B cell (primary cell): Measurements from ENCODE around the gene SPG7. TPM values are rescaled to one million over a fixed set of nuclear protein-coding genes. Genes with fewer than 3 reads are reported as not detected.

Experiments
- ATAC-seq: fragments of 200-7000 bp; cut with Tn5 transposase; one replicate; pipeline ENCODE4 v1.10.0; 2021; ENCODE audit warnings: low read depth, mild to moderate bottlenecking, moderate number of reproducible peaks, moderate library complexity
- CTCF ChIA-PET: fragments of 350-600 bp; sonication (Branson Sonifier 250); formaldehyde crosslinking; loops from one replicate; lab custom pipeline; 2021; ENCODE audit warnings: antibody characterized with exemption, inconsistent platforms; lab: Charles Lee
- POLR2A ChIA-PET: fragments of 350-600 bp; sonication (Branson Sonifier 250); formaldehyde crosslinking; loops from one replicate; lab custom pipeline; 2021; ENCODE audit warnings: antibody characterized with exemption; lab: Charles Lee
- DNase-seq: peaks from one replicate; pipeline ENCODE4 v3.0.0; 2013
- H2AFZ ChIP-seq: 2 replicates; pipeline ENCODE4 v1.6.1; 2012; ENCODE audit warnings: mild to moderate bottlenecking, low read depth, low read length; ENCODE audit not compliant: insufficient read depth, poor library complexity, severe bottlenecking
- H3K27ac ChIP-seq, 2 donors: 1 replicate in 1 of 2; 2 replicates in 1 of 2; pipeline ENCODE4 v1.5.1; 2012 to 2013; ENCODE audit warnings: low read length in 2 of 2, mild to moderate bottlenecking in 2 of 2, moderate library complexity in 1 of 2
- H3K27me3 ChIP-seq, 4 experiments: fragments of 200-600 bp in 1 of 4; sonication (generic) in 1 of 4; replicated peaks in 1 of 4; 1 replicate in 2 of 4; 2 replicates in 2 of 4; pipeline versions ENCODE4 v1.6.1 to v1.7.0; 2013 to 2016; ENCODE audit warnings: low read length in 3 of 4, mild to moderate bottlenecking in 2 of 4, mixed read lengths in 1 of 4, moderate library complexity in 1 of 4; ENCODE audit not compliant: insufficient read depth in 4 of 4, control insufficient read depth in 3 of 4; ENCODE audit errors: control extremely low read depth in 1 of 4
- H3K36me3 ChIP-seq, 2 experiments: replicated peaks in 1 of 2; 1 replicate in 1 of 2; 2 replicates in 1 of 2; pipeline versions ENCODE4 v1.6.1 to v1.7.1; 2013; ENCODE audit warnings: low read length in 1 of 2; ENCODE audit not compliant: insufficient read depth in 2 of 2, control insufficient read depth in 1 of 2; ENCODE audit errors: control extremely low read depth in 1 of 2, extremely low read depth in 1 of 2
- H3K4me1 ChIP-seq, 2 donors: fragments of 200-600 bp in 1 of 2; sonication (generic) in 1 of 2; 1 replicate in 1 of 2; 2 replicates in 1 of 2; pipeline versions ENCODE4 v1.5.1 to v1.6.1; 2013 to 2017; ENCODE audit warnings: low read length in 2 of 2; ENCODE audit not compliant: control insufficient read depth in 2 of 2, insufficient read depth in 2 of 2
- H3K4me2 ChIP-seq: replicated peaks from 2 replicates; pipeline ENCODE3; 2012; ENCODE audit warnings: mild to moderate bottlenecking, low read depth, low read length; ENCODE audit not compliant: poor library complexity, severe bottlenecking
- H3K4me3 ChIP-seq, 5 experiments: fragments of 200-600 bp in 1 of 5; sonication (generic) in 1 of 5; 1 replicate in 3 of 5; 2 replicates in 2 of 5; pipeline versions ENCODE4 v1.5.1 to v1.7.0; 2011 to 2016; ENCODE audit warnings: low read length in 4 of 5, mild to moderate bottlenecking in 4 of 5, low read depth in 2 of 5, control low read depth in 1 of 5, moderate library complexity in 1 of 5; ENCODE audit not compliant: insufficient read depth in 1 of 5; ENCODE audit errors: control extremely low read depth in 1 of 5, extremely low read depth in 1 of 5
- H3K79me2 ChIP-seq: fragments of 200-600 bp; sonication (generic); one replicate; pipeline ENCODE4 v1.6.0; 2016; ENCODE audit warnings: low read length; ENCODE audit not compliant: control insufficient read depth, insufficient read depth
- H3K9ac ChIP-seq: fragments of 200-600 bp; sonication (generic); 2 replicates; pipeline ENCODE4 v1.6.1; 2017; ENCODE audit warnings: mild to moderate bottlenecking, low read length, moderate library complexity
- H3K9me3 ChIP-seq, 3 donors: one replicate each; pipeline versions ENCODE4 v1.6.1 to v1.7.1; 2013; ENCODE audit warnings: low read length in 2 of 3; ENCODE audit not compliant: control insufficient read depth in 2 of 3, insufficient read depth in 1 of 3; ENCODE audit errors: control extremely low read depth in 1 of 3
- H4K20me1 ChIP-seq: 2 replicates; pipeline ENCODE4 v1.6.0; 2012; ENCODE audit warnings: mild to moderate bottlenecking, low read length; ENCODE audit not compliant: insufficient read depth, control insufficient read depth, poor library complexity, severe bottlenecking
- H3K27ac Mint-ChIP-seq: one replicate; pipeline ENCODE4 v1.8.0; 2021; ENCODE audit warnings: mixed read lengths
- H3K27me3 Mint-ChIP-seq: one replicate; pipeline ENCODE4 v1.8.0; 2021; ENCODE audit warnings: mixed read lengths
- H3K4me1 Mint-ChIP-seq: one replicate; pipeline ENCODE4 v1.8.0; 2021; ENCODE audit warnings: mixed read lengths
- H3K4me3 Mint-ChIP-seq: one replicate; pipeline ENCODE4 v1.8.0; 2021; ENCODE audit warnings: mixed read lengths
- H3K9me3 Mint-ChIP-seq: one replicate; pipeline ENCODE4 v1.8.0; 2022; ENCODE audit warnings: mixed read lengths; ENCODE audit not compliant: insufficient read depth
- EZH2 ChIP-seq: IDR thresholded peaks from 2 replicates; pipeline ENCODE4 v1.6.1; 2012; ENCODE audit warnings: borderline replicate concordance, low read depth, mild to moderate bottlenecking, moderate library complexity, low read length; ENCODE audit not compliant: insufficient read depth, poor library complexity, severe bottlenecking
- WGBS: methylation state at CpG from one replicate; pipeline ENCODE4 v1.1.5; 2013; ENCODE audit warnings: missing lambda C conversion rate; ENCODE audit not compliant: insufficient coverage; 5-methylcytosine and 5-hydroxymethylcytosine counted together
- intact Hi-C: fragments of 100-400 bp; cut with micrococcal nuclease; formaldehyde crosslinking; loops from one replicate; pipeline ENCODE4 v1.10.0; 2022
- polyA plus RNA-seq: library from polyadenylated mRNA; depleted of rRNA; stranded (reverse); fragments of >200 nt; gene quantifications from 2 replicates; pipeline ENCODE4 v1.2.3, GENCODE V29; 2012
- total RNA-seq, 2 donors: library from RNA; stranded (reverse); fragments of 120-200 nt in 1 of 2; gene quantifications; 1 replicate in 1 of 2; 2 replicates in 1 of 2; pipeline versions ENCODE4 v1.2.3 to v1.2.4, GENCODE V29; 2013 to 2022
- TF ChIP-seq, protein P1 (sequence below): fragments of 200-600 bp; IDR thresholded peaks from one replicate; pipeline ENCODE4 v1.8.0; 2022; ENCODE audit warnings: antibody characterized with exemption, mild to moderate bottlenecking

Gene SPG7
- total and polyA plus RNA-seq, 2 donors (not counting 1 experiment from before 2014, with no cell fraction given), result 146 to 157 TPM

DNA sequence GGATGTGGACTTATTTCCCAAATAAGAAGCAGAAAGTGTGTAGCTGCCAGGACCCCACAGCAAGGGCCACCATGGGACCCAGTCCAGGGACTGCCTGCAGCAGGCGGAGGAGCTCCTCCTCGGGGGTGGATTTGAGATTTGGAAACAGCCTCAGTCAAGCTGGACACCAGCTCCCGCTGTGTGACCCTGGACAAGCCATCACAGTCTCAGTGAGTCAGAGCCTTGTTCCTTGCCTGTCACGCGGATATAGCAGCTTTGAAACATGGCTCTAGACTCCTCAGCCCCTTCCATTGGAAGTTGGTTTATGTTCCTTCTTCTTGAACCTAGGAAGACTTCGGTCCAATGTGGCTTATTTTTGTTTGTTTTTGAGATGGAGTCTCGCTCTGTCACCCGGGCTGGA, 92.8 kb downstream of the SPG7 start:
- no peaks in the 10 kb centered on the region for H4K20me1 ChIP-seq
- peaks cover 4% of the 10 kb centered on the region for H3K27me3 Mint-ChIP-seq
- DNase-seq (no peak), ATAC-seq (no peak)
- ChIA-PET POLR2A (no interaction called here), CTCF (interaction anchor here (1.1 to 1.4 kb wide), 2 partner anchors 14 to 35 kb away, joined by 3 to 4 read pairs; no protein-coding TSS in a partner anchor)
- H3K9me3 Mint-ChIP-seq, result no peaks in the 10 kb centered on the region
- no peaks in the 10 kb centered on the region for H3K36me3 ChIP-seq
- no peak overlapping the region for H3K4me3 Mint-ChIP-seq
- H3K27ac ChIP-seq, result no peak overlapping the region
- no peaks in the 10 kb centered on the region for H3K9me3 ChIP-seq
- no peak overlapping the region for H3K4me2 ChIP-seq
- whole genome bisulfite sequencing, result 88% methylated on average over 8 of the region's 8 CpGs
- H3K79me2 ChIP-seq, result no peaks in the 10 kb centered on the region
- no peak overlapping the region for H3K27ac Mint-ChIP-seq
- no peak overlapping the region for H3K9ac ChIP-seq
- intact Hi-C loops, result no loop called here
- no peak for TF ChIP-seq EZH2
- TF ChIP-seq, protein P1, sequence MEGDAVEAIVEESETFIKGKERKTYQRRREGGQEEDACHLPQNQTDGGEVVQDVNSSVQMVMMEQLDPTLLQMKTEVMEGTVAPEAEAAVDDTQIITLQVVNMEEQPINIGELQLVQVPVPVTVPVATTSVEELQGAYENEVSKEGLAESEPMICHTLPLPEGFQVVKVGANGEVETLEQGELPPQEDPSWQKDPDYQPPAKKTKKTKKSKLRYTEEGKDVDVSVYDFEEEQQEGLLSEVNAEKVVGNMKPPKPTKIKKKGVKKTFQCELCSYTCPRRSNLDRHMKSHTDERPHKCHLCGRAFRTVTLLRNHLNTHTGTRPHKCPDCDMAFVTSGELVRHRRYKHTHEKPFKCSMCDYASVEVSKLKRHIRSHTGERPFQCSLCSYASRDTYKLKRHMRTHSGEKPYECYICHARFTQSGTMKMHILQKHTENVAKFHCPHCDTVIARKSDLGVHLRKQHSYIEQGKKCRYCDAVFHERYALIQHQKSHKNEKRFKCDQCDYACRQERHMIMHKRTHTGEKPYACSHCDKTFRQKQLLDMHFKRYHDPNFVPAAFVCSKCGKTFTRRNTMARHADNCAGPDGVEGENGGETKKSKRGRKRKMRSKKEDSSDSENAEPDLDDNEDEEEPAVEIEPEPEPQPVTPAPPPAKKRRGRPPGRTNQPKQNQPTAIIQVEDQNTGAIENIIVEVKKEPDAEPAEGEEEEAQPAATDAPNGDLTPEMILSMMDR, result no peak
- no peak overlapping the region for H3K4me3 ChIP-seq
- H3K27me3 ChIP-seq, result peaks cover 0 to 14% (median 0%) of the 10 kb centered on the region in 4 experiments
- no peak overlapping the region for H2AFZ ChIP-seq
- peaks cover 7 to 10% of the 10 kb centered on the region in 2 donors for H3K4me1 ChIP-seq
- H3K4me1 Mint-ChIP-seq, result peaks cover 7% of the 10 kb centered on the region

DNA sequence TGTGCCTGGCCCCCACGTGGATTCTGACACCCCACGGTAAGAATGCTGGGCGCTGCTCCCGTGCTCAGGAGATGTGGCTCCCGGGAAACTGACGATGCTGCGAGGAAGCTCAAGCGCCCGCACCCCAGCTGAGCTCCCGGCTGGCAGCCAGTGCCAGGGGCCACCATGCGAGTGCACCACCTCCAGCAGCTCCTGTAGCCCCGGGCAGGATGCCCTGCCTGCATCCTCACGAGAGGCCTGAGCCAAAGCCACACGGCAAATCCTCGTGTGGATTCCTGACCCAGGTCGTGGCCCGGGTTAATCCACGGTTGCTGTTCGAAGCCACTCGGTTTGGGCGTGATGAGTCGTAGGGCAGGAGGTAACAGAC, 93.7 kb downstream of the SPG7 start:
- peak overlapping the region; percentile 57 for H3K4me2 ChIP-seq
- 76% methylated on average over 22 of the region's 22 CpGs for WGBS
- DNase-seq (no peak), ATAC-seq (no peak)
- H3K27ac Mint-ChIP-seq, result no peak overlapping the region
- no peak overlapping the region for H2AFZ ChIP-seq
- no peaks in the 10 kb centered on the region for H3K36me3 ChIP-seq
- peaks cover 4% of the 10 kb centered on the region for H3K27me3 Mint-ChIP-seq
- no peak for TF ChIP-seq EZH2
- TF ChIP-seq, protein P1, result no peak
- peaks cover 0 to 14% (median 0%) of the 10 kb centered on the region in 4 experiments for H3K27me3 ChIP-seq
- H3K9me3 ChIP-seq, result no peaks in the 10 kb centered on the region
- peaks cover 7% of the 10 kb centered on the region for H3K4me1 Mint-ChIP-seq
- H3K9me3 Mint-ChIP-seq, result no peaks in the 10 kb centered on the region
- CTCF ChIA-PET, result interaction anchor here (1.1 to 1.4 kb wide), 3 partner anchors 13 to 39 kb away, joined by 3 to 6 read pairs (median 4); no protein-coding TSS in a partner anchor
- POLR2A ChIA-PET, result interaction anchor here (0.8 kb wide), 1 partner anchor 81 kb away, joined by 3 read pairs; no protein-coding TSS in a partner anchor
- H3K27ac ChIP-seq, result no peak overlapping the region
- H3K4me3 ChIP-seq, result no peak overlapping the region
- H3K9ac ChIP-seq, result no peak overlapping the region
- no peaks in the 10 kb centered on the region for H3K79me2 ChIP-seq
- no peak overlapping the region for H3K4me3 Mint-ChIP-seq
- H3K4me1 ChIP-seq, result peaks cover 7 to 10% of the 10 kb centered on the region in 2 donors
- no peaks in the 10 kb centered on the region for H4K20me1 ChIP-seq
- intact Hi-C loops, result no loop called here
